ENCODE results near the gene DIPK1B. TPM values are rescaled to one million over a fixed set of nuclear protein-coding genes. Genes with fewer than 3 reads are reported as not detected.
A peak's percentile ranks its signal among the peaks of the same experiment; 100 is the strongest.

The DIPK1B gene
- total RNA-seq, 1 donor from 2014 or later = 46.3 TPM

GRCh38 chr9:136693490-136694162 is 18.7 kb upstream of the DIPK1B start:
- TF ChIP-seq CTCF (conservative IDR thresholded peaks at IDR 0.05) = no peak
- H3K4me1 Mint-ChIP-seq = peaks cover 18% of the 10 kb centered on the region
- H3K27ac Mint-ChIP-seq (ENCODE audit: unreplicated experiment) = no peak overlapping the region
- no peak overlapping the region for H3K4me3 Mint-ChIP-seq
- DNase-seq (ENCODE audit: low read depth, low spot score) = no peak
- no peaks in the 10 kb centered on the region for H3K36me3 Mint-ChIP-seq (ENCODE audit: low read depth)
- no peaks in the 10 kb centered on the region for H3K9me3 Mint-ChIP-seq
- H3K27me3 Mint-ChIP-seq (ENCODE audit: low read depth) = peaks cover 10% of the 10 kb centered on the region

- H3K4me3 Mint-ChIP-seq = no peak overlapping the region
- peaks cover 23% of the 10 kb centered on the region for H3K4me1 Mint-ChIP-seq
- no peaks in the 10 kb centered on the region for H3K36me3 Mint-ChIP-seq (ENCODE audit: low read depth)
- H3K27me3 Mint-ChIP-seq (ENCODE audit: low read depth) = peaks cover 3% of the 10 kb centered on the region
- TF ChIP-seq CTCF (conservative IDR thresholded peaks at IDR 0.05) = peak; percentile 68
- H3K27ac Mint-ChIP-seq (ENCODE audit: unreplicated experiment) = no peak overlapping the region
- DNase-seq (ENCODE audit: low read depth, low spot score) = peak; percentile 61
- H3K9me3 Mint-ChIP-seq = no peaks in the 10 kb centered on the region
Observed at GRCh38 chr9:136694163-136694871, 18.1 kb upstream of the DIPK1B start.

- no peaks in the 10 kb centered on the region for H3K36me3 Mint-ChIP-seq (ENCODE audit: low read depth)
- no peaks in the 10 kb centered on the region for H3K9me3 Mint-ChIP-seq
- H3K27ac Mint-ChIP-seq (ENCODE audit: unreplicated experiment) = no peak overlapping the region
- TF ChIP-seq CTCF (conservative IDR thresholded peaks at IDR 0.05) = no peak
- H3K4me3 Mint-ChIP-seq = no peak overlapping the region
- no peak for DNase-seq (ENCODE audit: low read depth, low spot score)
- peaks cover 23% of the 10 kb centered on the region for H3K4me1 Mint-ChIP-seq
- H3K27me3 Mint-ChIP-seq (ENCODE audit: low read depth) = peaks cover 2% of the 10 kb centered on the region
Observed at GRCh38 chr9:136694872-136695247, 17.5 kb upstream of the DIPK1B start.

GRCh38 chr9:136695435-136695895 is 16.9 kb upstream of the DIPK1B start:
- no peaks in the 10 kb centered on the region for H3K9me3 Mint-ChIP-seq

GRCh38 chr9:136695955-136696354 is 16.4 kb upstream of the DIPK1B start:
- H3K9me3 Mint-ChIP-seq = no peaks in the 10 kb centered on the region
- peaks cover 2% of the 10 kb centered on the region for H3K27me3 Mint-ChIP-seq (ENCODE audit: low read depth)
- TF ChIP-seq CTCF (conservative IDR thresholded peaks at IDR 0.05) = no peak
- DNase-seq (ENCODE audit: low read depth, low spot score) = no peak
- peaks cover 23% of the 10 kb centered on the region for H3K4me1 Mint-ChIP-seq
- H3K27ac Mint-ChIP-seq (ENCODE audit: unreplicated experiment) = no peak overlapping the region
- no peak overlapping the region for H3K4me3 Mint-ChIP-seq
- H3K36me3 Mint-ChIP-seq (ENCODE audit: low read depth) = no peaks in the 10 kb centered on the region

More at GRCh38 chr9:136695435-136695895, 16.9 kb upstream of the DIPK1B start:
- Mint-ChIP-seq H3K36me3 (ENCODE audit: low read depth) (no peaks in the 10 kb centered on the region), H3K27me3 (ENCODE audit: low read depth) (peaks cover 2% of the 10 kb centered on the region), H3K4me3 (no peak overlapping the region), H3K4me1 (peaks cover 23% of the 10 kb centered on the region), H3K27ac (ENCODE audit: unreplicated experiment) (no peak overlapping the region)
- no peak for TF ChIP-seq CTCF (conservative IDR thresholded peaks at IDR 0.05)
- no peak for DNase-seq (ENCODE audit: low read depth, low spot score)

Data from neural crest cell (in vitro differentiated cells).